ENCODE data around the gene CHADL.

DNA sequence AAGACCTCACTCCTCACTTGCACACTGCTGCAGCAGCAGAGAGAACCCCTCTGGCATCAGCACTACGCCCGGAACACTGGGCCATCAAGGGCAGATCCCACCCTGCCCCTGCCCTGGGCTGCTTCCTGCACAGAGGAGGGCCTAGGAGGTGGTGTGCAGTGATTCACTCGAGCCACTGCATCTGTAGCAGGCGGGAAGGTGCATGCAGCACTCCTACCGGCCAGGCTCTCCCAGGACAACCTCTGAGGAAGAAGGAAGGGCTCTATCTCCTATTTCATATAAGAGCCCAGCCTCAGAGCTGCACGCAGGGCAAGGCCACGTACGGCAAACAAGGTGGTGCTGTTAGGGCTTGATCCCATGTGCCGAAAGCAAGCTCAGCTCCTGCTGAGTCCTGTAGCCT is 31.1 kb upstream of the CHADL start:
- TF ChIP-seq, protein P1, sequence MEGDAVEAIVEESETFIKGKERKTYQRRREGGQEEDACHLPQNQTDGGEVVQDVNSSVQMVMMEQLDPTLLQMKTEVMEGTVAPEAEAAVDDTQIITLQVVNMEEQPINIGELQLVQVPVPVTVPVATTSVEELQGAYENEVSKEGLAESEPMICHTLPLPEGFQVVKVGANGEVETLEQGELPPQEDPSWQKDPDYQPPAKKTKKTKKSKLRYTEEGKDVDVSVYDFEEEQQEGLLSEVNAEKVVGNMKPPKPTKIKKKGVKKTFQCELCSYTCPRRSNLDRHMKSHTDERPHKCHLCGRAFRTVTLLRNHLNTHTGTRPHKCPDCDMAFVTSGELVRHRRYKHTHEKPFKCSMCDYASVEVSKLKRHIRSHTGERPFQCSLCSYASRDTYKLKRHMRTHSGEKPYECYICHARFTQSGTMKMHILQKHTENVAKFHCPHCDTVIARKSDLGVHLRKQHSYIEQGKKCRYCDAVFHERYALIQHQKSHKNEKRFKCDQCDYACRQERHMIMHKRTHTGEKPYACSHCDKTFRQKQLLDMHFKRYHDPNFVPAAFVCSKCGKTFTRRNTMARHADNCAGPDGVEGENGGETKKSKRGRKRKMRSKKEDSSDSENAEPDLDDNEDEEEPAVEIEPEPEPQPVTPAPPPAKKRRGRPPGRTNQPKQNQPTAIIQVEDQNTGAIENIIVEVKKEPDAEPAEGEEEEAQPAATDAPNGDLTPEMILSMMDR (conservative IDR thresholded peaks at IDR 0.05; ENCODE audit: low read depth, low read length), result no peak
- TF ChIP-seq RAD21 (IDR thresholded peaks at IDR 0.05; ENCODE audit: low read length), result no peak
- TF ChIP-seq POLR2A (IDR thresholded peaks at IDR 0.05; ENCODE audit: low read depth, low read length), result no peak
- no peak for TF ChIP-seq RFX5 (IDR thresholded peaks at IDR 0.05; ENCODE audit: low read depth, low read length)
- TF ChIP-seq, protein P2, sequence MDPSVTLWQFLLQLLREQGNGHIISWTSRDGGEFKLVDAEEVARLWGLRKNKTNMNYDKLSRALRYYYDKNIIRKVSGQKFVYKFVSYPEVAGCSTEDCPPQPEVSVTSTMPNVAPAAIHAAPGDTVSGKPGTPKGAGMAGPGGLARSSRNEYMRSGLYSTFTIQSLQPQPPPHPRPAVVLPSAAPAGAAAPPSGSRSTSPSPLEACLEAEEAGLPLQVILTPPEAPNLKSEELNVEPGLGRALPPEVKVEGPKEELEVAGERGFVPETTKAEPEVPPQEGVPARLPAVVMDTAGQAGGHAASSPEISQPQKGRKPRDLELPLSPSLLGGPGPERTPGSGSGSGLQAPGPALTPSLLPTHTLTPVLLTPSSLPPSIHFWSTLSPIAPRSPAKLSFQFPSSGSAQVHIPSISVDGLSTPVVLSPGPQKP (IDR thresholded peaks at IDR 0.05; ENCODE audit: borderline replicate concordance, low read depth, low read length), result no peak
- TF ChIP-seq SMC3 (IDR thresholded peaks at IDR 0.05; ENCODE audit: low read depth, low read length), result no peak

All from IMR-90 (cell line).